Ovary (tissue), 9 donors: ENCODE measurements around the gene CYTH1. TPM values are rescaled to one million over a fixed set of nuclear protein-coding genes. Genes with fewer than 3 reads are reported as not detected.

Experiments used
- DNase-seq, 5 donors: peaks; one replicate each; pipeline ENCODE4 v3.0.0-alpha.2; 2019 to 2020
- H3K27ac ChIP-seq, 2 donors: fragments of 200-600 bp; one replicate each; pipeline versions ENCODE4 v1.5.1 to v1.8.0; 2019 to 2022
- H3K27me3 ChIP-seq: fragments of 200-600 bp; one replicate; pipeline ENCODE4 v1.8.0; 2022
- H3K36me3 ChIP-seq: fragments of 200-600 bp; sonication (generic); one replicate; pipeline ENCODE4 v1.5.1; 2019
- H3K4me1 ChIP-seq: one replicate; pipeline ENCODE4 v1.8.1; 2013; ENCODE audit warnings: mild to moderate bottlenecking, moderate library complexity; ENCODE audit not compliant: insufficient read depth
- H3K4me3 ChIP-seq: fragments of 200-600 bp; sonication (generic); one replicate; pipeline ENCODE4 v1.5.1; 2017
- H3K9me3 ChIP-seq, 2 donors: fragments of 200-600 bp in 1 of 2; sonication (generic) in 1 of 2; one replicate each; pipeline versions ENCODE4 v1.5.1 to v1.8.1; 2013 to 2019; ENCODE audit warnings: mild to moderate bottlenecking in 1 of 2, moderate library complexity in 1 of 2
- EP300 ChIP-seq: sonication (generic); formaldehyde crosslinking; IDR thresholded peaks from one replicate; pipeline ENCODE4 v1.6.1; 2017; ENCODE audit warnings: antibody characterized with exemption
- POLR2A ChIP-seq: fragments of 450-650 bp; IDR thresholded peaks from one replicate; pipeline ENCODE4 v1.6.1; 2017; ENCODE audit warnings: antibody characterized with exemption, mild to moderate bottlenecking, moderate library complexity
- WGBS, 3 donors: extraction: QIAGEN DNeasy Blood & Tissue Kit in 1 of 3; methylation state at CpG; one replicate each; pipeline versions ENCODE4 v1.1.5 to v1.1.7; 2013 to 2017; 5-methylcytosine and 5-hydroxymethylcytosine counted together
- intact Hi-C, 4 donors: fragments of 100-400 bp; cut with DNase I; formaldehyde crosslinking; loops; one replicate each; pipeline versions ENCODE4 v1.11.0 to v1.15.1; 2022 to 2023
- polyA plus RNA-seq, 2 donors: library from polyadenylated mRNA; stranded (reverse); fragments of 200-250 nt in 1 of 2; fragments of 350-450 nt in 1 of 2; fragmentation: Illumina TruSeq in 1 of 2; extraction: RNeasy Lipid Tissue Mini Kit (QIAGEN cat#74804) in 1 of 2; gene quantifications; one replicate each; pipeline ENCODE4 v1.2.3, GENCODE V29; 2013 to 2014
- total RNA-seq, 7 donors: library from RNA; depleted of rRNA in 2 of 7; stranded (reverse); fragments of >200 nt in 2 of 7; fragmentation: NEBNext Ultra II Directional in 3 of 7; extraction: Animal tissue kit (Norgen Biotek cat#: 25700) in 3 of 7; gene quantifications; one replicate each; pipeline versions ENCODE4 v1.1.0 to v1.2.4, GENCODE V29; 2016 to 2023
- TF ChIP-seq, protein P1 (sequence below), 3 donors: fragments of 450-650 bp in 2 of 3; fragments of 200-600 bp in 1 of 3; IDR thresholded peaks; one replicate each; pipeline versions ENCODE4 v1.5.1 to v1.8.0; 2016 to 2022; ENCODE audit warnings: antibody characterized with exemption in 3 of 3, mild to moderate bottlenecking in 1 of 3
- donor health status: DM: no; HTN: no; CAD: no; lungs with moderate emphysema.
- donor health status: DM: no; HTN: no; CAD: no.
- donor health status: Bipolar disorder and iron deficiency.
- donor health status: DM: yes; HTN: yes; CAD: no.
- donor health status: DM: no; HTN: no; CAD: no.
- donor health status: DM: yes; HTN: yes; CAD: no.

Gene CYTH1
- total and polyA plus RNA-seq, 9 donors, result 15.1 to 35.3 (median 24.4) TPM

DNA sequence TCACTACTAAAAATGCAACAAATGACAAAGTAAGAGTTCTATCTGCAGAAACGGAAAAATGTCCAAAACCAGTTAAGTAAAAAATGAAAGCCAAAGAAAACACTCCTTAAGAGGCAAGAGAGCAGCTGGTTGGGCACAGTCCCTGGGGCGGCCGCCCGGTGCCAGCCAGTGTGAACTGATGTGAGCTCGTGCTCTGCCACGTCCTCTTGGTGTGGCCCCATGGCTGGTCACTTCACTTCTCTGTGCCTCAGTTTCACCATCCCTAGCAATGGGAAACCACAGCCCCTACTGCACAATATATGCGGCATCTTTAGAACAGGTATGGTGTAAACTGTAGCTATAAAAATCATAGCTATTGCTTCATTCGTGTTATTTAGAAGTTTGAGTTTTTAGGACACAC lies 37.3 kb upstream of the CYTH1 start:
- H3K4me1 ChIP-seq, result no peaks in the 10 kb centered on the region
- H3K27ac ChIP-seq, result no peak overlapping the region
- no peaks in the 10 kb centered on the region for H3K9me3 ChIP-seq
- H3K4me3 ChIP-seq, result no peak overlapping the region
- no peak for DNase-seq
- intact Hi-C loops, result no loop called here
- WGBS, 3 donors, result 78 to 81% (median 79%) methylated on average over 8 of the region's 8 CpGs
- no peaks in the 10 kb centered on the region for H3K36me3 ChIP-seq
- TF ChIP-seq, protein P1, sequence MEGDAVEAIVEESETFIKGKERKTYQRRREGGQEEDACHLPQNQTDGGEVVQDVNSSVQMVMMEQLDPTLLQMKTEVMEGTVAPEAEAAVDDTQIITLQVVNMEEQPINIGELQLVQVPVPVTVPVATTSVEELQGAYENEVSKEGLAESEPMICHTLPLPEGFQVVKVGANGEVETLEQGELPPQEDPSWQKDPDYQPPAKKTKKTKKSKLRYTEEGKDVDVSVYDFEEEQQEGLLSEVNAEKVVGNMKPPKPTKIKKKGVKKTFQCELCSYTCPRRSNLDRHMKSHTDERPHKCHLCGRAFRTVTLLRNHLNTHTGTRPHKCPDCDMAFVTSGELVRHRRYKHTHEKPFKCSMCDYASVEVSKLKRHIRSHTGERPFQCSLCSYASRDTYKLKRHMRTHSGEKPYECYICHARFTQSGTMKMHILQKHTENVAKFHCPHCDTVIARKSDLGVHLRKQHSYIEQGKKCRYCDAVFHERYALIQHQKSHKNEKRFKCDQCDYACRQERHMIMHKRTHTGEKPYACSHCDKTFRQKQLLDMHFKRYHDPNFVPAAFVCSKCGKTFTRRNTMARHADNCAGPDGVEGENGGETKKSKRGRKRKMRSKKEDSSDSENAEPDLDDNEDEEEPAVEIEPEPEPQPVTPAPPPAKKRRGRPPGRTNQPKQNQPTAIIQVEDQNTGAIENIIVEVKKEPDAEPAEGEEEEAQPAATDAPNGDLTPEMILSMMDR (IDR thresholded peaks at IDR 0.05), result no peak
- TF ChIP-seq EP300 (no peak), POLR2A (no peak)
- no peaks in the 10 kb centered on the region for H3K27me3 ChIP-seq

GRCh38 chr17:78818932-78819331 lies 36.9 kb upstream of the CYTH1 start:
- Histone ChIP-seq H3K27ac (no peak overlapping the region), H3K27me3 (no peaks in the 10 kb centered on the region), H3K4me3 (no peak overlapping the region), H3K4me1 (no peaks in the 10 kb centered on the region), H3K36me3 (no peaks in the 10 kb centered on the region), H3K9me3 (no peaks in the 10 kb centered on the region)
- WGBS, 3 donors, result 67 to 70% (median 69%) methylated on average over 6 of the region's 6 CpGs
- no peak for DNase-seq
- intact Hi-C loops, result no loop called here
- TF ChIP-seq, protein P1 (IDR thresholded peaks at IDR 0.05), result no peak
- TF ChIP-seq EP300 (no peak), POLR2A (no peak)

DNA sequence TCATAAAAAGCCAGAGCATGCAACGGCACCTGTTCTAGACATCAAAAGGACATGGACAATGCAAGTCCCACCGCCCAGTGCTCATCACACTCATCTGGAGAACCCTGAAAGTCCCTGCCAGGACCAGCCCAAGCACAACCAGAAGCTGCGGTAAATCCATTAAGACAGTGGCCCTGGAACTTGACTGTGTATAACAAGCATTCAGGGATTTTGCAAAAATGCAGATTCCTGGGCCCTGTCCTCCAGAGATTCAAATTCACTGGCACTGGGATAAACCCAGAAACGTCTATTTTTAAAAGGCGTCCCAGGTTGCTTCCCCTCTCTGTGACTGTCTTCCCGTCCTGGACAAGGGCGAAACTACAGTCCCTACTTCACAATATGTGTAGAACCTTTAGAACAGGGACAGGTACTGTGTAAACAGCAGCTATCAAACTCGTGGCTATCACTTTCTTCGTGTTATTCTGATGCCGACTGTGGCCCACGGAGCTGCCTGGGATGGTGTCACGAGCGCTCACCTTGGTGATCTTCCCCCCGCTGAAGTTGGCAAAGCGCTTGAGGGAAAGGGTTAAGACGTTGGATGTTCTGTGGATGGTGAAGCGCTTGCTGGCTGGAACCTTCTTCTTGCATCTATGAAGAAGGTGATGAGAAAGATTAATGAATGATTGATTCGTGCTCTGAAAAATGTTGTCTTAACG lies 36.2 kb upstream of the CYTH1 start:
- TF ChIP-seq, protein P1 (IDR thresholded peaks at IDR 0.05), result no peak
- no peak for TF ChIP-seq EP300
- TF ChIP-seq POLR2A, result no peak

DNA sequence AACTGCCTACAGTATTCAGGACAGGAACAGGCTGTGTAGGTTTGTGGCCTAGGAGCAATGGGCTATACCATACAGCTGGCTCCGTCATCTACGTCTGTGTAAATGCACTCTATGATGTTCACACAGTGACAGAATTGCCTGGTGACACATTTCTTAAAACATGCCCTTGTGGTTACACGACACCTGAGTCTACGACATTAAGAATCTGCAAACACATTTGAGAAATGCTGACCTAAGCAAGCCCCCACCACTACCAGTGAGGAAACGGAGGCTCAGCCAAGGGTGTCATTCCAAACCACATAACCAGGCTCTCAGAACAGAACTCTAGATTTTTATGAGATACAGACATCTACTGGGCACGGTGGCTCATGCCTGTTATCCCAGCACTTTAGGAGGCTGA lies 35.0 kb upstream of the CYTH1 start:
- Histone ChIP-seq H3K27ac (no peak overlapping the region), H3K9me3 (no peaks in the 10 kb centered on the region), H3K36me3 (no peaks in the 10 kb centered on the region), H3K4me1 (no peaks in the 10 kb centered on the region), H3K4me3 (no peak overlapping the region), H3K27me3 (no peaks in the 10 kb centered on the region)
- intact Hi-C loops, result no loop called here
- TF ChIP-seq POLR2A (no peak), EP300 (no peak)
- TF ChIP-seq, protein P1 (IDR thresholded peaks at IDR 0.05), result no peak
- 86 to 91% (median 86%) methylated on average over 6 of the region's 6 CpGs for WGBS, 3 donors
- DNase-seq, result no peak

More for the DNA sequence above, 36.2 kb upstream of the CYTH1 start:
- intact Hi-C loops, result no loop called here
- no peak overlapping the region for H3K4me3 ChIP-seq
- no peak for DNase-seq
- no peaks in the 10 kb centered on the region for H3K4me1 ChIP-seq
- 85 to 86% (median 85%) methylated on average over 19 of the region's 19 CpGs for WGBS, 3 donors
- H3K27ac ChIP-seq, result no peak overlapping the region
- H3K9me3 ChIP-seq, result no peaks in the 10 kb centered on the region
- H3K27me3 ChIP-seq, result no peaks in the 10 kb centered on the region
- no peaks in the 10 kb centered on the region for H3K36me3 ChIP-seq
